GM12891 (cell line): ENCODE results near the gene CABCOCO1.

Source experiments
- POLR2A ChIP-seq: IDR thresholded peaks from 2 replicates; pipeline ENCODE4 v1.6.1; 2011; ENCODE audit warnings: low read depth, low read length, control low read depth
- POLR2AphosphoS5 ChIP-seq: IDR thresholded peaks from 2 replicates; pipeline ENCODE4 v1.6.1; 2011; ENCODE audit warnings: low read depth, low read length, control low read depth
- TAF1 ChIP-seq: IDR thresholded peaks from 2 replicates; pipeline ENCODE4 v1.6.1; 2011; ENCODE audit warnings: low read depth, low read length, control low read depth

DNA sequence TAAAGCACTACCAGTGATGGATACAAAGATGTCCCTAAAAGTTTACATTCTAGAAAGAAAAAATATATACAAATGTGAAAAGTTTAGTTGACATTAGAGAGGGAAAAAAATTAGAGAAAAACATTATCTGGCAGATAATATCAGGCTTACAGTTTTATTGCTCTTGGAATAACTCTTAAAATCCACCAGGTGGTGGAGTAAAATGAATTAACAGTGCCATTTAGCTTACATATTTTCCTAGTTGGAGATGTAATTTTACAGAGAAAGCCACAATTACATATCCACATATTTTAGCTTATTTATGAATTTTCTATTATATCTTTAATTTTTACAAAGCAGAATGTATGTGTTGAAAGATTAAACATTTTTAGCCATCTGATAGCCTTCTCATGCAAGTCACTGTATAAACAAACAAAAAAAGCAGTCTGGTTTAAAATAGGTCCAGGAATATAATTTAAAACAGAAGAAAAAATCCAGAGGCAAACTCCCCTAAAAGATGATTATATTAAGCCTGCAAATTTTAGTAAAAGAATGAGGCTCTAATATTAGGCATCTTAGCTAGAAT lies 6.5 kb downstream of the CABCOCO1 start:
- no peak for TF ChIP-seq POLR2AphosphoS5
- TF ChIP-seq TAF1 = no peak
- TF ChIP-seq POLR2A = no peak
